HepG2 (cell line): Measurements from ENCODE around the gene PRKN. TPM values are rescaled to one million over a fixed set of nuclear protein-coding genes. Genes with fewer than 3 reads are reported as not detected.

Source experiments
- ATAC-seq: fragments of 200-7000 bp; cut with Tn5 transposase; 3 replicates; pipeline ENCODE4 v1.9.1; 2020; ENCODE audit warnings: mild to moderate bottlenecking, moderate library complexity
- BruUV-seq: library from RNA; stranded (reverse); fragments of 400-500 nt; replicated peaks from 2 replicates; lab custom pipeline; 2021; lab: Mats Ljungman, UMichigan
- CTCF ChIA-PET: fragments of 300-600 bp; formaldehyde crosslinking; extraction: SDS; loops from one replicate; lab custom pipeline; 2021; ENCODE audit warnings: low total read pairs, inconsistent platforms, low intra/inter-chr PET ratio; lab: Yijun Ruan, JAX
- POLR2A ChIA-PET: fragments of 350-600 bp; sonication (Branson Sonifier 250); formaldehyde crosslinking; loops from one replicate; lab custom pipeline; 2020; ENCODE audit warnings: antibody characterized with exemption, inconsistent platforms; lab: Yijun Ruan, JAX
- DNase-seq: peaks from one replicate; pipeline ENCODE4 v3.0.0-alpha.2; 2015; ENCODE audit warnings: low spot score
- FAIRE-seq: peaks from 3 replicates; lab custom pipeline; 2011; peaks lifted over from hg19 to GRCh38; lab: Jason Lieb, UNC
- H2AFZ ChIP-seq: one replicate; pipeline ENCODE4 v1.6.1; 2011; ENCODE audit warnings: low read length, inconsistent platforms
- H3K27ac ChIP-seq: fragments of 300-600 bp; 3 replicates; pipeline ENCODE4 v1.8.0; 2011; ENCODE audit warnings: mixed run types, mild to moderate bottlenecking, mixed read lengths, low read length, inconsistent platforms; ENCODE audit not compliant: insufficient read depth; ENCODE audit errors: extremely low read length
- H3K27me3 ChIP-seq, 2 experiments: fragments of 200-600 bp in 1 of 2; 2 replicates in 1 of 2; 3 replicates in 1 of 2; pipeline versions ENCODE4 v1.6.0 to v1.8.0; 2011; ENCODE audit warnings: low read length in 2 of 2, mild to moderate bottlenecking in 2 of 2, moderate library complexity in 2 of 2, inconsistent platforms in 1 of 2; ENCODE audit not compliant: insufficient read depth in 2 of 2, control insufficient read depth in 1 of 2
- H3K36me3 ChIP-seq, 2 experiments: fragments of 200-600 bp in 1 of 2; replicated peaks in 1 of 2; 2 replicates in 1 of 2; 3 replicates in 1 of 2; pipeline versions ENCODE4 v1.5.1 to v1.8.0; 2011; ENCODE audit warnings: low read length in 2 of 2, inconsistent platforms in 1 of 2; ENCODE audit not compliant: insufficient read depth in 2 of 2, control insufficient read depth in 1 of 2
- H3K4me1 ChIP-seq: 2 replicates; pipeline ENCODE4 v1.5.1; 2012; ENCODE audit warnings: low read length, inconsistent platforms; ENCODE audit not compliant: insufficient read depth
- H3K4me2 ChIP-seq: 2 replicates; pipeline ENCODE4 v1.6.0; 2011; ENCODE audit warnings: low read depth, low read length, inconsistent platforms
- H3K4me3 ChIP-seq, 3 experiments: fragments of 200-600 bp in 1 of 3; sonication (generic), shearing (Covaris generic) in 1 of 3; replicated peaks in 1 of 3; 2 replicates each; pipeline ENCODE4 v1.5.1; 2011 to 2016; ENCODE audit warnings: low read length in 3 of 3, inconsistent platforms in 2 of 3, low read depth in 2 of 3, mild to moderate bottlenecking in 2 of 3, control low read depth in 1 of 3, mixed read lengths in 1 of 3; ENCODE audit not compliant: insufficient read depth in 1 of 3
- H3K79me2 ChIP-seq: one replicate; pipeline ENCODE4 v1.6.1; 2011; ENCODE audit warnings: low read length, inconsistent platforms; ENCODE audit not compliant: insufficient read depth
- H3K9ac ChIP-seq: 2 replicates; pipeline ENCODE4 v1.6.0; 2011; ENCODE audit warnings: mild to moderate bottlenecking, low read depth, low read length, inconsistent platforms; ENCODE audit not compliant: insufficient read depth
- H3K9me3 ChIP-seq: 2 replicates; pipeline ENCODE4 v1.5.1; 2012; ENCODE audit warnings: mild to moderate bottlenecking, low read length
- H4K20me1 ChIP-seq: 2 replicates; pipeline ENCODE4 v1.6.0; 2011; ENCODE audit warnings: inconsistent platforms, mild to moderate bottlenecking, low read length, moderate library complexity; ENCODE audit not compliant: insufficient read depth
- CREB1 ChIP-seq, 2 experiments: fragments of 450-650 bp in 1 of 2; IDR thresholded peaks; 2 replicates each; pipeline ENCODE4 v1.6.1; 2016 to 2017; ENCODE audit warnings: control low read depth in 1 of 2, mild to moderate bottlenecking in 1 of 2, missing compliant biosample characterization in 1 of 2, missing genetic modification characterization in 1 of 2
- EEA1 ChIP-seq: sonication (generic); formaldehyde crosslinking; IDR thresholded peaks from 2 replicates; pipeline ENCODE4 v1.5.1; 2020; ENCODE audit warnings: mild to moderate bottlenecking, missing genetic modification reagents, borderline replicate concordance
- IRF9 ChIP-seq: sonication (generic); formaldehyde crosslinking; IDR thresholded peaks from 2 replicates; pipeline ENCODE4 v1.8.0; 2022; ENCODE audit warnings: missing genetic modification reagents, mild to moderate bottlenecking, borderline replicate concordance
- JUNB ChIP-seq: sonication (generic); formaldehyde crosslinking; IDR thresholded peaks from 2 replicates; pipeline ENCODE4 v1.8.0; 2022; ENCODE audit warnings: missing genetic modification reagents, mild to moderate bottlenecking, borderline replicate concordance
- MNT ChIP-seq: fragments of 450-650 bp; IDR thresholded peaks from 2 replicates; pipeline ENCODE4 v1.6.1; 2016
- TFDP2 ChIP-seq: sonication (generic); formaldehyde crosslinking; IDR thresholded peaks from 2 replicates; pipeline ENCODE4 v1.4.0; 2020; ENCODE audit warnings: missing genetic modification reagents
- ZNF205 ChIP-seq: IDR thresholded peaks from 2 replicates; pipeline ENCODE4 v1.6.1; 2018; ENCODE audit warnings: missing biosample characterization, missing genetic modification reagents
- ZNF256 ChIP-seq: sonication (generic); formaldehyde crosslinking; conservative IDR thresholded peaks from 2 replicates; pipeline ENCODE4 v1.4.0; 2020; ENCODE audit warnings: missing genetic modification reagents
- ZNF460 ChIP-seq: sonication (generic); formaldehyde crosslinking; IDR thresholded peaks from 2 replicates; pipeline ENCODE4 v1.5.1; 2020; ENCODE audit warnings: missing genetic modification reagents, mild to moderate bottlenecking, borderline replicate concordance
- ZSCAN22 ChIP-seq: sonication (generic); formaldehyde crosslinking; IDR thresholded peaks from 2 replicates; pipeline ENCODE4 v1.4.0; 2020; ENCODE audit warnings: mild to moderate bottlenecking, missing genetic modification reagents
- WGBS: methylation state at CpG from one replicate; pipeline ENCODE4 v1.1.6; 2017; ENCODE audit warnings: low lambda C conversion rate; 5-methylcytosine and 5-hydroxymethylcytosine counted together
- in situ Hi-C: cut with HindIII; loops from 2 replicates; pipeline ENCODE4 v1.10.0; 2017; ENCODE audit warnings: low pct_unique_long_range_greater_than_20kb; ENCODE audit not compliant: extremely low pct_ligation_motif_present
- intact Hi-C: fragments of 100-400 bp; cut with micrococcal nuclease; formaldehyde crosslinking; loops from one replicate; pipeline ENCODE4 v1.10.0; 2022; ENCODE audit not compliant: unreplicated experiment
- polyA plus RNA-seq, 8 experiments: library from polyadenylated mRNA; depleted of rRNA in 3 of 8; stranded (reverse) in 7 of 8; unstranded in 1 of 8; fragments of >200 nt; fragmentation: Illumina TruSeq in 4 of 8; extraction: Trizol in 4 of 8; gene quantifications; 2 replicates each; pipeline versions ENCODE4 v1.2.1 to v1.2.3, GENCODE V29; 2011 to 2016; ENCODE audit warnings: low read depth in 4 of 8, missing spikeins in 1 of 8, mixed read lengths in 1 of 8; ENCODE audit not compliant: insufficient read depth in 1 of 8
- total RNA-seq, 5 experiments: library from RNA; depleted of rRNA; stranded (reverse); fragments of >200 nt; fragmentation: Illumina TruSeq; extraction: Trizol; gene quantifications; 2 replicates each; pipeline ENCODE4 v1.2.3, GENCODE V29; 2016; ENCODE audit warnings: low read depth in 1 of 5

PRKN gene
- total and polyA plus RNA-seq, 2 of the 13 experiments (the other 11 are each of a cell fraction or from before 2014, with no cell fraction given), result 0.31 to 0.44 TPM

- H2AFZ ChIP-seq, result no peak overlapping the region
- intact Hi-C loops, result no loop called here
- peak; percentile 76 for TF ChIP-seq CREB1 (IDR thresholded peaks at IDR 0.05)
- TF ChIP-seq CREB1 (CRISPR knock-in tag; IDR thresholded peaks at IDR 0.05), result no peak
- no peak for TF ChIP-seq TFDP2
- TF ChIP-seq JUNB, result no peak
- no peak for TF ChIP-seq ZSCAN22 (CRISPR knock-in tag)
- peak; percentile 69 for TF ChIP-seq MNT
- TF ChIP-seq ZNF256, result no peak
- TF ChIP-seq ZNF205 (CRISPR knock-in tag), result no peak
- no peak for TF ChIP-seq EEA1 (CRISPR knock-in tag)
- no peak for TF ChIP-seq IRF9 (CRISPR knock-in tag)
- no peak for TF ChIP-seq ZNF460 (CRISPR knock-in tag)
- H3K27me3 ChIP-seq, result 0 out of 5 replicates have a peak, but pooled peaks cover 0 to 6% of the 10 kb centered on the region in 2 experiments
- ATAC-seq, result no peak
- H4K20me1 ChIP-seq, result no peaks in the 10 kb centered on the region
- in situ Hi-C loops, result no loop called here
- FAIRE-seq, result no peak
- H3K36me3 ChIP-seq, result no peaks in the 10 kb centered on the region
- H3K9ac ChIP-seq, result no peak overlapping the region
- ChIA-PET CTCF (no interaction called here), POLR2A (no interaction called here)
- H3K27ac ChIP-seq, result no peak overlapping the region
- H3K4me2 ChIP-seq, result no peak overlapping the region
- 40% methylated on average over 13 of the region's 13 CpGs for WGBS
- H3K4me1 ChIP-seq, result no peaks in the 10 kb centered on the region
- DNase-seq, result no peak
- no TSS peak for BruUV-seq
- H3K4me3 ChIP-seq, result no peak overlapping the region
- H3K9me3 ChIP-seq, result no peaks in the 10 kb centered on the region
- H3K79me2 ChIP-seq, result no peaks in the 10 kb centered on the region
Measured at GRCh38 chr6:161534264-161534873, 1193.2 kb downstream of the PRKN start.
